GM12864 (cell line): ENCODE measurements around the gene POLG.

Experiments
- DNase-seq: peaks from one replicate; pipeline ENCODE4 v3.0.0-alpha.2; 2011; ENCODE audit warnings: low read depth
- H3K4me3 ChIP-seq: 2 replicates; pipeline ENCODE4 v1.5.1; 2011; ENCODE audit warnings: mild to moderate bottlenecking, low read depth, low read length, control low read depth
- CTCF ChIP-seq: IDR thresholded peaks from 2 replicates; pipeline ENCODE4 v1.5.1; 2011; ENCODE audit warnings: low read depth, mild to moderate bottlenecking, moderate library complexity, low read length, control low read depth, inconsistent platforms; ENCODE audit errors: missing control alignments

Gene POLG

GRCh38 chr15:89358755-89359439, 24.3 kb upstream of the POLG start:
- peak; percentile 26 for DNase-seq
- H3K4me3 ChIP-seq = peak overlapping the region; percentile 52
- peak; percentile 85 for TF ChIP-seq CTCF

GRCh38 chr15:89358435-89358754, 23.8 kb upstream of the POLG start:
- no peak for DNase-seq
- no peak overlapping the region for H3K4me3 ChIP-seq
- no peak for TF ChIP-seq CTCF

- peak; percentile 60 for TF ChIP-seq CTCF
- no peak overlapping the region for H3K4me3 ChIP-seq
- DNase-seq = no peak
Measured at GRCh38 chr15:89356634-89357298, 22.1 kb upstream of the POLG start.

- DNase-seq = no peak
- TF ChIP-seq CTCF = no peak
- H3K4me3 ChIP-seq = no peak overlapping the region
Measured at GRCh38 chr15:89353991-89354390, 19.4 kb upstream of the POLG start.

- no peak for TF ChIP-seq CTCF
- DNase-seq = no peak
Measured at GRCh38 chr15:89352476-89352875, 17.9 kb upstream of the POLG start.

GRCh38 chr15:89349206-89349558, 14.6 kb upstream of the POLG start:
- no peak for DNase-seq
- TF ChIP-seq CTCF = no peak
- H3K4me3 ChIP-seq = no peak overlapping the region

More at GRCh38 chr15:89352476-89352875, 17.9 kb upstream of the POLG start:
- H3K4me3 ChIP-seq = no peak overlapping the region
